GM18868 (cell line): ENCODE data around the gene ASIC2.

Source experiments
- ATAC-seq: cut with Tn5 transposase; IDR thresholded peaks from one replicate; pipeline ENCODE4 v1.9.1; 2021; ENCODE audit warnings: mild to moderate bottlenecking, moderate library complexity; ENCODE audit not compliant: unreplicated experiment

ASIC2 gene

DNA sequence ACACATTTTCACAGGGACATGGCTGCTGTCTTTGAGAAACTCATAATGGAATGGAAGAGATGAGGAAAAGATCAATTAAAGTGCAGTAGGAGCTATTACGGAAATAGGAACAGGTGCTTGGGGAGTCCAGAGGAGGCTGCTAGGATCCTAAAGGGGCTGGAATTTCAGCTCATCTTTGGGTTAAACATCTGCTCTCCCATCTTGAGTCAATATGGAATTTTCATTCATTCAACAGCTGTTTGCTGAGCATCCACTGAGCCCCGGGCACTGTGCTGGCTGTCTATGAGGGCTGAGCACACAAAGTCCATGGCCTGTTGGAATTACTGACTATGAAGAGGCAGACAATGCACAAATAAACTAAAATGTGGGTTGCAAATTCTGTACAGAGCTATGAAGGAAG lies 47.9 kb downstream of the ASIC2 start:
- ATAC-seq: no peak

DNA sequence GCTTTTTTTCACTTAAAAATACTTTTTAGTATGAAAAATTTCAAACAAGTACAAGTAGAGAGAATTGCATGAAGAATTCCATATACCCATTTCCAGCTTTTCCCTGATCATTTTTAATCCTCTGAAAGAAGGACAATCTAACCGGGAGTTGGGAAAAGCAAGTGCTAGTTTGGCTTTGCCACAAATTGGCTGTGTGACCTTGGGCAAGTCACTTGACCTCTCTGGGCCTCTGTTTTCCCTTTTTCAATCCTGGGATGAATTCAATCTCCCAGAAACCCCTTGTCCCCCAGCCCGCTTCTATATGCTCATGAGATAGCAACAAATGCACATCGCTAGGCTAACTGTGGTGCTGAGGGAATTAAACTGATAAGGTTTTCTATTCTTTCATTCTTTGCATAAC lies 49.4 kb downstream of the ASIC2 start:
- ATAC-seq: no peak

DNA sequence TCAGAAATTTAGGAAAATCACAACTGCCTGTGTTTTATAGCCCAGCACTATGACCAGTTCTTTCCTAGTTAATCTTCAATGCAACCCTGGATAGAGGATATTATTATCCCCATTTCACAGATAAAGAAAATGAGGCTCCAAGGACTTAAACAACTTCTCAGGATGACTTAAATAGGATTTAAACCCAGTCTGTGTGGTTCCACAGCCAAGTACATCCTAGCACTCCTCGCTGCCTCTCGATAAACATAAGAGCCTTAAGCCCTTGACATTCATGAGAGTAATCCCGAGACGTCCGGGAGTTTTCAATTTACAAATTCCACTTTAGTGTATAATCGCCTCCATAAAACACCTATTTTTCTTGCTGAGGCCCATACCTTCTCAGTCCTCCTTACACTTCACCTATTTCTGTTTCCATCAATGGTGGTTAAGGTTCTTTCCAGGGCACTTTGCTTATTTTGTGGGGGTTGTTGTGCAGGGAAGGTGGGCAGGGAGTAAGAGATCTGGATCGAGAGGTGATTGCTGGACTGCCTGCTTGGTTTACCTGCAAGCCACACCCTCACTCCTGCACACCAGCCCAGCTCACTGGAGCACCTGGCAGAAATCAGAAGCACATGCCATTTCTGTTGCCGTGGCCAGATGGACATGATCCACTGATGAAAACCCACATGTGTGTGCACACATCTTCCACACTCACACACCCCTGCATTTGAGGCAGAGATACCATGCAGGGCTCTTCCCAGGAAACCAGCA lies 50.5 kb downstream of the ASIC2 start:
- ATAC-seq: no peak

- no peak for ATAC-seq
Measured at GRCh38 chr17:33241390-33241789, 51.7 kb downstream of the ASIC2 start.

GRCh38 chr17:33240362-33240761 lies 52.7 kb downstream of the ASIC2 start:
- no peak for ATAC-seq

GRCh38 chr17:33239702-33240101 lies 53.4 kb downstream of the ASIC2 start:
- no peak for ATAC-seq

DNA sequence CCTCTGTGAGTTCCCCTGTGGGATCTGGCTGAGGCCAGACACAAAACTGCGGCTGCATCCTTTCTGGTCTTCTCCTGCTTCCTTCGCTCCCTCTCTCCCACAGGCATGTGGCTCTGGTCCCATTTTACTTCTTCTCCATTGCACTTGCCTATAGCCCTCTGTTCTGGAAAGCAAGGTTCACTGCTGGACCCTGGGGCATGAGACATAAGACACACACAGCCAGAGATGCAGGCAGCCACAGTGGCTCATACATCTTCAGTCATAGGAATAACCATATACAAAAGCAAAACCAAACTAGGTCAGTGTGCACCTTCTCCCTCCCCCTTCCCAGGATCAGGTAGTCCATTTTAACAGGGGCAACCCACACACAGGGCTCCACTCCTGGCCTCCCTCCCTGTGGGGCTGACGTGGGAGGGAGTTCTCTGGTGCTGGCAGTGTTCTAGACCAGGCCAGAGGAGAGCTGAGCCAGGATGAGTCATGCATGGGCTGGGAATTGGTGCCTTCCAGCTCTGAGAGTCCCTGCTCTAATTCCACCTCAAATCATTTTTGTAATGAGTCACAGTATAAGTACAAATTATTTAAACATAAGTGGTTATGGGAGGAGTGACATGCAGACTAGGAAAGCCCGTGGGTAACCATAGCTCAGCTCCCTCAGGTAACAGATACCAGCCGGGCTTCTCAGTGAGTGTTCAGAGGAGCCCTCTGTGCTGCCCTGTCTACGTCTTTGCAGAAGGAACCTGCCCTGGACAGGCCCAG lies 58.0 kb downstream of the ASIC2 start:
- no peak for ATAC-seq

- ATAC-seq: no peak
Measured at GRCh38 chr17:33234233-33234632, 58.9 kb downstream of the ASIC2 start.

DNA sequence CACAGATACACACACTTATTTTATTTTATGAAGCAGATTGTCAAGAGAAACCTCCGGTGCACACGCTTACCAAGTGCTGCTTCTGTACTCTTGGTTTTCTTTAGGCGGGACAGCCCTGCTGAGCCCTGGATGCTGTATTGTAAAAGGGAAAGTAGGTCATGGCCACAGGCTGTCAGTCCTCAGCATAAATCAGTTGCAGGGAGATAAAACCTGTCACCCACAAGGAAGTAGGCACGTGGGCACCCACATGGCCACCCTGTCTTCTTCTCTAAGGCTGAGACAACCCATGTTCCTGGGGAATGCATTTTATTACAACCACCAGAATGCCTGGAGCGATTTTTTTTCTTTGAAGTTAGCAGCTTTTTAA lies 59.3 kb downstream of the ASIC2 start:
- ATAC-seq: no peak

DNA sequence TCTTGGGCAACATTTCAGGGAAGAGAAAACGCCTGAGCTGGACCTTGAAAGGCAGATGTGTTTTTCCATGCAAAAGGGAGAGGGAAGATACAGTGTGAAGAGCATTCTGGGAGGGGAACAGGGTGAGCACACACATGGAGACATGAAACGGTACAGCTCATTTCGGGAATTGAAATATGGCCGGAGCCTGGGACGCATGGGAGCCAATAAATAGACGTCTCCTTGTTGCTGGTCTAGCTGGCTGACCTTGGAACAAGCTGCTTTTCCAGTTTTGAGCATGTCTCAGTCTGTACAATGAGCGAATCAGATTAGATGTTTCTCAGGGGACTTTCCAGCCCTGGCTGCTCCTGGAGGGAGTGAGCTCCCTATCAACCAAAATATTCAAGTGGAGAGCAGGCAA lies 63.6 kb downstream of the ASIC2 start:
- ATAC-seq: no peak

GRCh38 chr17:33229028-33229427 lies 64.1 kb downstream of the ASIC2 start:
- no peak for ATAC-seq

- ATAC-seq: no peak
Measured at GRCh38 chr17:33228548-33228947, 64.5 kb downstream of the ASIC2 start.

- no peak for ATAC-seq
Measured at GRCh38 chr17:33227911-33228310, 65.2 kb downstream of the ASIC2 start.

DNA sequence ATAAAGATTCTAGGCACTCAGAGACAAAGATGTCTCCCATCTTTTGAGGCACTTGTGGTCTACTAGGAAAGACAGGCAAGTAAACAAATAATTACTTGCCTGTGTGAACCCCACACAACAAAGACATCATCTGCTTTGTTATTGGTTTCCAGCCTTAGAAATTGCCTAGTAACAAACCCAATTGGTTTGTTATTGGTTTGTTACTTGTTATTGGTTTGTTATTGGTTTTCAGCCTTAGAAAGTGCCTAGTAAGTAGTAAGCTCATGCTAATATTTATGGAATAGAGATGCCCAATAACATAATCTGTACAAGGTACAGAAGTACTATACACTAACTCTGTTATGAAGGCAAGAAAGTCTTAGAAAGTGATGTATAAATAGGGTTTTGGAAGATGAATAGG lies 67.1 kb downstream of the ASIC2 start:
- ATAC-seq: no peak

DNA sequence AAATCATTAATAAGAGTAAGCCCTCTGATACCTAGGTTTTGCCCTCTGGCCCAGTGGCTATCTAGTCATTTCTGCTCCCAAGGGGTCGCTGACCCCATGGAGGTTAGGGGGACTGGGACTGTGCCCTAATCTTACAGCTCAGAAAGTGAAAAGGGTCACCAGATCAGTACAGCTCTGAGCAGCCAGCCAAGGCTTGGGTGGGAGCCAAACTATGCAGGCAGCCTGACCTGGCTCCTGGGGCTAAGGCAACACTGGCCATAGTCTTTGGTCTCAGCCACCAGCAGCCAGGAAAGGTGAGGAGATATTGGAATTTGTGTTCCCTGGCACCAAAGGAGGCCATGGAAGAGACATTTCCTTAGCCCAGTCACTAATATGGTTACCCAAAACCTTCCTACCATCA lies 67.6 kb downstream of the ASIC2 start:
- no peak for ATAC-seq

DNA sequence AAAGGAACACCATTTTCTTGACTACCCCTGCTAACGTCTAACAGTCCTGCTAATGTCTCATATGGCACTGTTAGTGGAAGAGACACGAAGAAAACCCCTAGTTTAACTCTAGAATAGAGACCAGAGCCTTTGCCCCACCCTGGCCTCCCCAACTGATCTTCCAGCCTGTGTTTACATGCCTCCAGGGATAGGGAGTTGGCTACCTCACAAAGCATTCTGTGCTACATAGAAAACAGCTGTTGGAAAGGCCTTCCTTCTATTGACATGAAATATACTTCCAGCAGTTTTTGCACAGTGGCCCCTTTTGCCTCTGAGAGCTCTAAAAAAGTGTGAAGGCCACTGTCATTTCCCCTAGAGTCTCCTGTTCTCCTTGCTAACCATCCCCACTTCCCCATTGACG lies 73.1 kb downstream of the ASIC2 start:
- ATAC-seq: no peak

- ATAC-seq: no peak
Measured at GRCh38 chr17:33218698-33219601, 74.1 kb downstream of the ASIC2 start.

DNA sequence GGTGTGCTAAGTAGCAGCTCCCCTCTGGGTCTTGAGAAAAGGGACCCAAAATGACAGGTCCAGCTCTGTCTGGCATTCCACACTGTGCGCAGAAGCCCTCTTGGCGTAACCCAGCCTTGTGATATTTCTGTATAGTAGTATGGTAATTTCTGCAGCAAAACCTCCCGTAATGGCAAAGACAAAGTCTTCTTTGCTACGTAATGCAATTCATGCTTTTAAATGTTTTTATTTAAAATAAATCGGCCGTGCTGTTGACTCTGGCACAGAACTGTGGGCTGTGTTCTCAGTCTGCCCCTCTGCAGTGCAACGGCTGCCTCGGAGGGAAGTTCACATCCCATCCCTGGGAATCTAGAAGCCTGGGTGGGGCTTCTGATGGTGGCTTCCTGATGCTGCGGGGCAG lies 75.2 kb downstream of the ASIC2 start:
- no peak for ATAC-seq

- no peak for ATAC-seq
Measured at GRCh38 chr17:33214996-33215395, 78.1 kb downstream of the ASIC2 start.

DNA sequence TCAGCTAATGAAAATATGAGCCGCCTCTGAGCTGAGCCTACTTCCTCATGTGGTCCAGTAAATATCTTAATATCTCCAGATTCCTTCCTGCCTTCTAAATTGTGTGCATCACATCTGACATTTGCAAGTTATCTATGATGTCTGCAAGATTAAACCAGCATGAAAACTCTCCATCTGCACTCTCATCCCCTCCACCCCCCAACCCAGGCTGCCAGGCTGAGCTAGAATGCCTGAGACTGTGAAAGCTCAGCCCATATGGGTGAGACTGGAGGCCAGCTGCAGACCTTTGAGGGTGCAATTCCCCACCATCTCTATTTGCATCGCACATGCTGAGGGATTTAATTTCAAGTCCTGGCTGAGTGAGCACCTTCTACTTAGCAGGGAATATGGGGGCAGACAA lies 82.8 kb downstream of the ASIC2 start:
- no peak for ATAC-seq

DNA sequence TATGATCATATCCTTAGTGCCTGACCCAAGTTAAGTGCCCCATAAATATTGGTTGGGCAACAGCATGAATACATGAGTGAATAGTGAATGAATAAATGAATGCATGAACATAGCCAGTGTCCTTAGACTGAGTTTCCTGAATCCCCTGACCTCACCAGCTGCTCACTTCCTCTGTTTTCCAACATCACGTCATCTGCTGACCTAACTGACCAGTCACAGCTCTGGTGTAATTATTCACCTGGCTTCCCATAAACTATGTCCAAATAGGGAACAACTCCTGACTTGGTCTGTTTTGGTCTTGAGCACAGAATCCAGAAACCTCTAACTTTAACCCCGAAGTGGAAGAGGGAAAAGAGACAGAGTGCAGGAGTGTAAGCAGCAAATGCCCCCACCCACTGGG lies 83.4 kb downstream of the ASIC2 start:
- ATAC-seq: no peak

DNA sequence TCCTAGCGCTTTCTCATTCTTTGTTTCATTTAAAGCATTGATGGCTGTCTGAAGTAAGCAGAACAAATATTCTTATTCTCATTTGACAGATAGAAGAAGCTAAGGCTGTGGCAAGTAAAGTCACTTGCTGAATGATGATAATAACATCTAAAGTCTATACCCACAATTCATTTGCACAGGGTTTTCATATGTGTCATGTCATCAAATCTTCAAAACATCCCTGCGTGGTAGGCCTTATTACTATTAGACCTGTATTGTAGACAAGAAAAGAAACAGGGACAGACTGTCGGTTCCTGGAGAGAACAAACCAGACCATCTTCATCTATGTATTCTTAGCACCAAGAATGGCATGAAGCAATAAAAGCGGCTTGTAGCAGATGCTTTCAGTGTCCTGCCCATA lies 85.9 kb downstream of the ASIC2 start:
- no peak for ATAC-seq
